Activated naive CD4-positive, alpha-beta T cell treated with anti-CD3 and anti-CD28 coated beads, Interleukin-2, amount 10 ng/mL, durations not matched to agents 7 days and 5 days (primary cell): Measurements from ENCODE around the gene RRN3.
A peak's percentile ranks its signal among the peaks of the same experiment; 100 is the strongest.
"Not testable (repeated sequence)": the region's sequence is repeated elsewhere in the genome, so short reads cannot be mapped to it uniquely, and the experiment has no call there.

Experiments used
- CTCF ChIA-PET: fragments of 350-600 bp; sonication (Branson Sonifier 250); formaldehyde crosslinking; loops from one replicate; lab custom pipeline; 2021; ENCODE audit warnings: antibody characterized with exemption; lab: Charles Lee
- DNase-seq: peaks from one replicate; pipeline ENCODE4 v3.0.0-alpha.2; 2020
- H3K27ac Mint-ChIP-seq: one replicate; pipeline ENCODE4 v1.8.0; 2021; ENCODE audit warnings: mild to moderate bottlenecking, moderate library complexity, mixed read lengths
- H3K27me3 Mint-ChIP-seq: one replicate; pipeline ENCODE4 v1.8.0; 2021; ENCODE audit warnings: mild to moderate bottlenecking, mixed read lengths
- H3K36me3 Mint-ChIP-seq: one replicate; pipeline ENCODE4 v1.8.0; 2021; ENCODE audit warnings: mixed read lengths
- H3K4me1 Mint-ChIP-seq: one replicate; pipeline ENCODE4 v1.8.0; 2021; ENCODE audit warnings: mixed read lengths
- H3K4me3 Mint-ChIP-seq: one replicate; pipeline ENCODE4 v1.8.0; 2021; ENCODE audit warnings: mild to moderate bottlenecking, moderate library complexity, mixed read lengths
- H3K9me3 Mint-ChIP-seq: one replicate; pipeline ENCODE4 v1.8.0; 2021; ENCODE audit warnings: mixed read lengths

RRN3 gene

GRCh38 chr16:15031586-15031985 lies 62.5 kb downstream of the RRN3 start:
- Mint-ChIP-seq H3K4me1 (peaks cover 7% of the 10 kb centered on the region), H3K36me3 (peaks cover 59% of the 10 kb centered on the region), H3K27ac (peak overlapping the region; percentile 22), H3K9me3 (no peaks in the 10 kb centered on the region), H3K27me3 (no peaks in the 10 kb centered on the region), H3K4me3 (no peak overlapping the region)
- no peak for DNase-seq
- CTCF ChIA-PET: interaction anchor here (1.0 kb wide), 1 partner anchor 44 kb away, joined by 3 read pairs; no protein-coding TSS in a partner anchor

- Mint-ChIP-seq H3K27me3 (no peaks in the 10 kb centered on the region), H3K4me3 (no peak overlapping the region), H3K27ac (peak overlapping the region; percentile 22), H3K36me3 (peaks cover 56% of the 10 kb centered on the region), H3K9me3 (no peaks in the 10 kb centered on the region), H3K4me1 (peaks cover 7% of the 10 kb centered on the region)
- CTCF ChIA-PET: interaction anchor here (1.0 kb wide), 1 partner anchor 45 kb away, joined by 3 read pairs; no protein-coding TSS in a partner anchor
- no peak for DNase-seq
Observed at GRCh38 chr16:15031179-15031578, 62.9 kb downstream of the RRN3 start.

- H3K9me3 Mint-ChIP-seq: not testable (repeated sequence)
Observed at GRCh38 chr16:15029749-15030148, 64.3 kb downstream of the RRN3 start.

GRCh38 chr16:15028801-15029698 lies 65.0 kb downstream of the RRN3 start:
- H3K4me3 Mint-ChIP-seq, H3K27ac Mint-ChIP-seq, H3K27me3 Mint-ChIP-seq, DNase-seq, CTCF ChIA-PET, H3K9me3 Mint-ChIP-seq: not testable (repeated sequence)
- Mint-ChIP-seq H3K36me3 (peaks cover 55% of the 10 kb centered on the region), H3K4me1 (peaks cover 11% of the 10 kb centered on the region)

More at GRCh38 chr16:15029749-15030148, 64.3 kb downstream of the RRN3 start:
- CTCF ChIA-PET, DNase-seq, H3K27me3 Mint-ChIP-seq, H3K27ac Mint-ChIP-seq, H3K4me3 Mint-ChIP-seq: not testable (repeated sequence)
- peaks cover 56% of the 10 kb centered on the region for H3K36me3 Mint-ChIP-seq
- peaks cover 11% of the 10 kb centered on the region for H3K4me1 Mint-ChIP-seq

GRCh38 chr16:15028345-15028715 lies 65.7 kb downstream of the RRN3 start:
- H3K9me3 Mint-ChIP-seq, DNase-seq, H3K27ac Mint-ChIP-seq, CTCF ChIA-PET, H3K27me3 Mint-ChIP-seq, H3K4me3 Mint-ChIP-seq: not testable (repeated sequence)
- H3K36me3 Mint-ChIP-seq: peaks cover 50% of the 10 kb centered on the region
- peaks cover 11% of the 10 kb centered on the region for H3K4me1 Mint-ChIP-seq

- H3K27ac Mint-ChIP-seq, H3K4me3 Mint-ChIP-seq, H3K9me3 Mint-ChIP-seq, DNase-seq, H3K27me3 Mint-ChIP-seq, CTCF ChIA-PET: not testable (repeated sequence)
- H3K36me3 Mint-ChIP-seq: peaks cover 51% of the 10 kb centered on the region
- peaks cover 11% of the 10 kb centered on the region for H3K4me1 Mint-ChIP-seq
Observed at GRCh38 chr16:15027503-15028344, 66.3 kb downstream of the RRN3 start.

- H3K9me3 Mint-ChIP-seq, H3K27me3 Mint-ChIP-seq, DNase-seq, H3K4me3 Mint-ChIP-seq, CTCF ChIA-PET, H3K27ac Mint-ChIP-seq: not testable (repeated sequence)
- Mint-ChIP-seq H3K4me1 (peaks cover 13% of the 10 kb centered on the region), H3K36me3 (peaks cover 47% of the 10 kb centered on the region)
Observed at GRCh38 chr16:15027051-15027450, 67.0 kb downstream of the RRN3 start.

- H3K4me1 Mint-ChIP-seq, H3K9me3 Mint-ChIP-seq, DNase-seq, H3K27ac Mint-ChIP-seq, H3K27me3 Mint-ChIP-seq, H3K4me3 Mint-ChIP-seq, CTCF ChIA-PET: not testable (repeated sequence)
- H3K36me3 Mint-ChIP-seq: peaks cover 34% of the 10 kb centered on the region
Observed at GRCh38 chr16:15025234-15025951, 68.7 kb downstream of the RRN3 start.

- Mint-ChIP-seq H3K27ac (peak overlapping the region; percentile 54), H3K36me3 (peaks cover 32% of the 10 kb centered on the region)
- H3K9me3 Mint-ChIP-seq, H3K4me3 Mint-ChIP-seq, H3K27me3 Mint-ChIP-seq, DNase-seq, CTCF ChIA-PET, H3K4me1 Mint-ChIP-seq: not testable (repeated sequence)
Observed at GRCh38 chr16:15024858-15025199, 69.2 kb downstream of the RRN3 start.

GRCh38 chr16:15023381-15024077 lies 70.5 kb downstream of the RRN3 start:
- DNase-seq, CTCF ChIA-PET, H3K9me3 Mint-ChIP-seq, H3K27me3 Mint-ChIP-seq, H3K27ac Mint-ChIP-seq, H3K4me1 Mint-ChIP-seq, H3K4me3 Mint-ChIP-seq: not testable (repeated sequence)
- H3K36me3 Mint-ChIP-seq: peaks cover 31% of the 10 kb centered on the region

- H3K4me1 Mint-ChIP-seq, H3K4me3 Mint-ChIP-seq, CTCF ChIA-PET, H3K9me3 Mint-ChIP-seq, H3K27me3 Mint-ChIP-seq: not testable (repeated sequence)
- peaks cover 28% of the 10 kb centered on the region for H3K36me3 Mint-ChIP-seq
- DNase-seq: peak; percentile 67
- H3K27ac Mint-ChIP-seq: peak overlapping the region; percentile 5
Observed at GRCh38 chr16:15022194-15022593, 71.9 kb downstream of the RRN3 start.

- H3K9me3 Mint-ChIP-seq, H3K27ac Mint-ChIP-seq, H3K27me3 Mint-ChIP-seq, CTCF ChIA-PET, H3K4me3 Mint-ChIP-seq, DNase-seq: not testable (repeated sequence)
- Mint-ChIP-seq H3K36me3 (peaks cover 31% of the 10 kb centered on the region), H3K4me1 (peaks cover 12% of the 10 kb centered on the region)
Observed at GRCh38 chr16:15021429-15021828, 72.6 kb downstream of the RRN3 start.

- CTCF ChIA-PET, H3K4me3 Mint-ChIP-seq, H3K27ac Mint-ChIP-seq, DNase-seq, H3K27me3 Mint-ChIP-seq, H3K9me3 Mint-ChIP-seq: not testable (repeated sequence)
- peaks cover 30% of the 10 kb centered on the region for H3K36me3 Mint-ChIP-seq
- peaks cover 31% of the 10 kb centered on the region for H3K4me1 Mint-ChIP-seq
Observed at GRCh38 chr16:15016951-15017580, 77.0 kb downstream of the RRN3 start.
